GM12878 (cell line): ENCODE measurements around the gene SETBP1. TPM values are rescaled to one million over a fixed set of nuclear protein-coding genes. Genes with fewer than 3 reads are reported as not detected.

Experiments
- ATAC-seq: fragments of 200-7000 bp; cut with Tn5 transposase; 3 replicates; pipeline ENCODE4 v1.9.1; 2020; ENCODE audit warnings: mild to moderate bottlenecking, moderate library complexity
- BruUV-seq: library from RNA; stranded (reverse); fragments of 400-500 nt; replicated peaks from 2 replicates; lab custom pipeline; 2021; lab: Mats Ljungman, UMichigan
- CTCF ChIA-PET: fragments of 300-600 bp; sonication (Branson Sonifier 250); formaldehyde crosslinking; extraction: SDS; loops from one replicate; lab custom pipeline; 2021; ENCODE audit warnings: inconsistent platforms; lab: Yijun Ruan, JAX
- POLR2A ChIA-PET: fragments of 350-600 bp; formaldehyde crosslinking; extraction: SDS; loops from one replicate; lab custom pipeline; 2021; ENCODE audit warnings: inconsistent platforms; lab: Charles Lee
- RAD21 ChIA-PET: fragments of 300-600 bp; sonication (Branson Sonifier 250); formaldehyde crosslinking; loops from one replicate; lab custom pipeline; 2023; ENCODE audit warnings: antibody characterized with exemption; ENCODE audit not compliant: unreplicated experiment; lab: Charles Lee
- SMC1A ChIA-PET: fragments of 300-600 bp; sonication (Branson Sonifier 250); formaldehyde crosslinking; loops from one replicate; lab custom pipeline; 2023; ENCODE audit not compliant: unreplicated experiment, uncharacterized antibody; lab: Charles Lee
- DNase-seq: peaks from one replicate; pipeline ENCODE4 v3.0.0-alpha.2; 2011; ENCODE audit warnings: low read depth, low spot score
- FAIRE-seq: peaks from 3 replicates; lab custom pipeline; 2011; peaks lifted over from hg19 to GRCh38; lab: Jason Lieb, UNC
- H2AFZ ChIP-seq: 2 replicates; pipeline ENCODE4 v1.6.0; 2011; ENCODE audit warnings: low read depth, low read length, control low read depth; ENCODE audit not compliant: control insufficient read depth
- H3K27ac ChIP-seq: 2 replicates; pipeline ENCODE4 v1.5.1; 2011; ENCODE audit warnings: control low read depth; ENCODE audit not compliant: control insufficient read depth, insufficient read depth
- H3K27me3 ChIP-seq, 2 experiments: replicated peaks in 1 of 2; 2 replicates each; pipeline versions ENCODE4 v1.6.0 to v1.6.1; 2011; ENCODE audit warnings: low read length in 1 of 2; ENCODE audit not compliant: control insufficient read depth in 2 of 2, insufficient read depth in 2 of 2
- H3K36me3 ChIP-seq, 2 experiments: 2 replicates each; pipeline ENCODE4 v1.5.1; 2011; ENCODE audit warnings: low read length in 1 of 2; ENCODE audit not compliant: control insufficient read depth in 2 of 2, insufficient read depth in 2 of 2
- H3K4me1 ChIP-seq: 2 replicates; pipeline ENCODE4 v1.6.1; 2011; ENCODE audit warnings: mild to moderate bottlenecking, low read length, moderate library complexity, mixed read lengths; ENCODE audit not compliant: control insufficient read depth, insufficient read depth
- H3K4me2 ChIP-seq: 2 replicates; pipeline ENCODE4 v1.6.0; 2011; ENCODE audit warnings: control low read depth; ENCODE audit not compliant: control insufficient read depth, insufficient read depth
- H3K4me3 ChIP-seq: fragments of 200-600 bp; sonication (generic); 2 replicates; pipeline ENCODE4 v1.5.1; 2016
- H3K79me2 ChIP-seq: 2 replicates; pipeline ENCODE4 v1.6.0; 2011; ENCODE audit warnings: low read length; ENCODE audit not compliant: control insufficient read depth, insufficient read depth
- H3K9ac ChIP-seq: 2 replicates; pipeline ENCODE4 v1.8.0; 2011; ENCODE audit warnings: low read length, control low read depth, mixed read lengths; ENCODE audit not compliant: control insufficient read depth, insufficient read depth
- H3K9me3 ChIP-seq: replicated peaks from 3 replicates; pipeline ENCODE4 v1.5.1; 2011; ENCODE audit warnings: mild to moderate bottlenecking, low read length; ENCODE audit not compliant: control insufficient read depth, insufficient read depth
- H4K20me1 ChIP-seq: 2 replicates; pipeline ENCODE4 v1.6.0; 2011; ENCODE audit not compliant: control insufficient read depth, insufficient read depth
- NFXL1 ChIP-seq: fragments of 450-650 bp; IDR thresholded peaks from 2 replicates; pipeline ENCODE4 v1.6.1; 2017; ENCODE audit warnings: antibody characterized with exemption, mild to moderate bottlenecking, borderline replicate concordance
- RUNX3 ChIP-seq: IDR thresholded peaks from 2 replicates; pipeline ENCODE4 v1.6.1; 2012; ENCODE audit warnings: low read length, inconsistent platforms
- SP1 ChIP-seq: IDR thresholded peaks from one replicate; pipeline ENCODE4 v1.6.1; 2011; ENCODE audit warnings: low read depth, low read length
- SPI1 ChIP-seq: IDR thresholded peaks from 2 replicates; pipeline ENCODE4 v1.6.1; 2011; ENCODE audit warnings: low read depth, mild to moderate bottlenecking, low read length, moderate library complexity, borderline replicate concordance; ENCODE audit not compliant: insufficient read depth
- ZNF217 ChIP-seq: fragments of 450-650 bp; IDR thresholded peaks from 2 replicates; pipeline ENCODE4 v1.6.1; 2017; ENCODE audit warnings: antibody characterized with exemption, mild to moderate bottlenecking
- WGBS: methylation state at CpG from one replicate; pipeline ENCODE4 v1.1.6; 2016; ENCODE audit warnings: low lambda C conversion rate; ENCODE audit not compliant: insufficient replicate concordance, insufficient coverage; ENCODE audit errors: missing lambda C conversion rate; 5-methylcytosine and 5-hydroxymethylcytosine counted together
- in situ Hi-C: fragments of 300-500 bp; cut with MboI; formaldehyde crosslinking; loops from 9 replicates; pipeline ENCODE4 v1.14.3; 2018; ENCODE audit warnings: mixed read lengths
- intact Hi-C: fragments of 100-400 bp; cut with micrococcal nuclease; formaldehyde crosslinking; loops from one replicate; pipeline ENCODE4 v1.14.2; 2022; ENCODE audit not compliant: unreplicated experiment
- microRNA-seq: library from miRNA; unstranded; fragments of <30 nt; microRNA quantifications from one replicate; pipeline ENCODE4, GENCODE V29; 2018
- polyA plus RNA-seq, 11 experiments: library from polyadenylated mRNA; depleted of rRNA in 4 of 11; unstranded in 6 of 11; stranded (reverse) in 5 of 11; fragments of >200 nt; fragmentation: Nextera tagmentation in 4 of 11; fragmentation: Illumina TruSeq in 1 of 11; extraction: Ambion mirVana in 4 of 11; extraction: Trizol in 1 of 11; gene quantifications; 1 replicate in 1 of 11; 2 replicates in 10 of 11; pipeline versions ENCODE4 v1.2.1 to v1.2.3, GENCODE V29; 2011 to 2016; ENCODE audit warnings: inconsistent platforms in 2 of 11, missing spikeins in 2 of 11, low read depth in 1 of 11
- small RNA-seq: library from RNA; depleted of rRNA; stranded (forward); fragments of <200 nt; gene quantifications from one replicate; pipeline ENCODE3, GENCODE V24; 2014
- total RNA-seq, 4 experiments: library from RNA; depleted of rRNA in 3 of 4; stranded (reverse); fragments of >200 nt in 3 of 4; fragmentation: Illumina TruSeq in 1 of 4; extraction: Trizol in 1 of 4; gene quantifications; 2 replicates each; pipeline versions ENCODE4 v1.2.1 to v1.2.3, GENCODE V29; 2013 to 2021
- TF ChIP-seq, protein P1 (sequence below): fragments of 450-650 bp; formaldehyde crosslinking; IDR thresholded peaks from 2 replicates; pipeline ENCODE4 v1.5.0; 2022; ENCODE audit warnings: mild to moderate bottlenecking, missing genetic modification characterization
- TF ChIP-seq, protein P2 (sequence below): fragments of 450-650 bp; IDR thresholded peaks from 2 replicates; pipeline ENCODE4 v1.6.1; 2017; ENCODE audit warnings: low read depth, mild to moderate bottlenecking, moderate library complexity

Gene SETBP1
- total and polyA plus RNA-seq, 10 of the 15 experiments (the other 5 are each of a cell fraction or from before 2014, with no cell fraction given) = 0.99 to 29.7 (median 8.3) TPM

DNA sequence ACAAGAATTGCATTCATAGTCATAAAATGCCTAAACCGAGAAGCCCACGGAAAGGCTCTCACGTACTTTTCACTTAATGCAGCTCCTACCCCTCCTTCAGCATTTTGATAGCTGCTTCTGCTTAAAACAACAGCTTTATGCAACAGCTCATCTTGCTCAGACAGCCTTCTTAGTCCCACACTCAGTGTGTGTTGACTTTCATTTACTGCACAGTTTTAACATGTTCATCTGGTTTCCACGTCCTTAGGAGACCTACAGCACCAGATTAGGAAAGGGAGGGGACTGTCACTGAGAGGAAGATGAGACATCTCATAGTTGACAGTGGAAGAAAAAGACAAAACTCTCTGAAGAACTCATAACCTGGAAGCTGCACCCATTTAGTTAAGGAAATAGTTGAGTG is 435.4 kb downstream of the SETBP1 start:
- Histone ChIP-seq H3K27me3 (peaks cover 0 to 3% of the 10 kb centered on the region in 2 experiments; a peak in 1 of 4 replicates), H3K4me3 (no peak overlapping the region), H3K4me2 (no peak overlapping the region), H3K27ac (no peak overlapping the region), H2AFZ (no peak overlapping the region), H3K9ac (no peak overlapping the region), H3K36me3 (no peaks in the 10 kb centered on the region), H4K20me1 (no peaks in the 10 kb centered on the region), H3K79me2 (no peaks in the 10 kb centered on the region), H3K9me3 (no peaks in the 10 kb centered on the region; the same call in 2 of the 3 replicates), H3K4me1 (no peaks in the 10 kb centered on the region)
- ATAC-seq (no peak), DNase-seq (no peak), FAIRE-seq (no peak)
- WGBS = 55% methylated on average over 4 of the region's 4 CpGs
- intact Hi-C loops (no loop called here), in situ Hi-C loops (no loop called here)
- ChIA-PET POLR2A (no interaction called here), RAD21 (interaction anchor here (1.0 to 1.3 kb wide), 4 partner anchors 9 to 92 kb away, joined by 3 to 4 read pairs (median 3); no protein-coding TSS in a partner anchor), CTCF (interaction anchor here (0.9 to 1.8 kb wide), 3 partner anchors 9 to 97 kb away, joined by 4 to 8 read pairs (median 6); no protein-coding TSS in a partner anchor), SMC1A (interaction anchor here (1.7 to 3.0 kb wide), 4 partner anchors 8 to 19 kb away, joined by 6 to 11 read pairs (median 6); no protein-coding TSS in a partner anchor)
- BruUV-seq = no TSS peak
- TF ChIP-seq, protein P1, sequence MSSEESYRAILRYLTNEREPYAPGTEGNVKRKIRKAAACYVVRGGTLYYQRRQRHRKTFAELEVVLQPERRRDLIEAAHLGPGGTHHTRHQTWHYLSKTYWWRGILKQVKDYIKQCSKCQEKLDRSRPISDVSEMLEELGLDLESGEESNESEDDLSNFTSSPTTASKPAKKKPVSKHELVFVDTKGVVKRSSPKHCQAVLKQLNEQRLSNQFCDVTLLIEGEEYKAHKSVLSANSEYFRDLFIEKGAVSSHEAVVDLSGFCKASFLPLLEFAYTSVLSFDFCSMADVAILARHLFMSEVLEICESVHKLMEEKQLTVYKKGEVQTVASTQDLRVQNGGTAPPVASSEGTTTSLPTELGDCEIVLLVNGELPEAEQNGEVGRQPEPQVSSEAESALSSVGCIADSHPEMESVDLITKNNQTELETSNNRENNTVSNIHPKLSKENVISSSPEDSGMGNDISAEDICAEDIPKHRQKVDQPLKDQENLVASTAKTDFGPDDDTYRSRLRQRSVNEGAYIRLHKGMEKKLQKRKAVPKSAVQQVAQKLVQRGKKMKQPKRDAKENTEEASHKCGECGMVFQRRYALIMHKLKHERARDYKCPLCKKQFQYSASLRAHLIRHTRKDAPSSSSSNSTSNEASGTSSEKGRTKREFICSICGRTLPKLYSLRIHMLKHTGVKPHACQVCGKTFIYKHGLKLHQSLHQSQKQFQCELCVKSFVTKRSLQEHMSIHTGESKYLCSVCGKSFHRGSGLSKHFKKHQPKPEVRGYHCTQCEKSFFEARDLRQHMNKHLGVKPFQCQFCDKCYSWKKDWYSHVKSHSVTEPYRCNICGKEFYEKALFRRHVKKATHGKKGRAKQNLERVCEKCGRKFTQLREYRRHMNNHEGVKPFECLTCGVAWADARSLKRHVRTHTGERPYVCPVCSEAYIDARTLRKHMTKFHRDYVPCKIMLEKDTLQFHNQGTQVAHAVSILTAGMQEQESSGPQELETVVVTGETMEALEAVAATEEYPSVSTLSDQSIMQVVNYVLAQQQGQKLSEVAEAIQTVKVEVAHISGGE (CRISPR knock-in tag) = no peak
- TF ChIP-seq SPI1 = no peak
- TF ChIP-seq NFXL1 = no peak
- no peak for TF ChIP-seq SP1
- TF ChIP-seq ZNF217 = no peak
- TF ChIP-seq RUNX3 = no peak
- TF ChIP-seq, protein P2, sequence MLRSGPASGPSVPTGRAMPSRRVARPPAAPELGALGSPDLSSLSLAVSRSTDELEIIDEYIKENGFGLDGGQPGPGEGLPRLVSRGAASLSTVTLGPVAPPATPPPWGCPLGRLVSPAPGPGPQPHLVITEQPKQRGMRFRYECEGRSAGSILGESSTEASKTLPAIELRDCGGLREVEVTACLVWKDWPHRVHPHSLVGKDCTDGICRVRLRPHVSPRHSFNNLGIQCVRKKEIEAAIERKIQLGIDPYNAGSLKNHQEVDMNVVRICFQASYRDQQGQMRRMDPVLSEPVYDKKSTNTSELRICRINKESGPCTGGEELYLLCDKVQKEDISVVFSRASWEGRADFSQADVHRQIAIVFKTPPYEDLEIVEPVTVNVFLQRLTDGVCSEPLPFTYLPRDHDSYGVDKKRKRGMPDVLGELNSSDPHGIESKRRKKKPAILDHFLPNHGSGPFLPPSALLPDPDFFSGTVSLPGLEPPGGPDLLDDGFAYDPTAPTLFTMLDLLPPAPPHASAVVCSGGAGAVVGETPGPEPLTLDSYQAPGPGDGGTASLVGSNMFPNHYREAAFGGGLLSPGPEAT = no peak

Small RNA genes within 50 kb of the gene (microRNA-seq; reads per million reads assigned to microRNA genes)
- not detected for gene MIR4319

Small RNA genes within 50 kb of the gene (small RNA-seq; reads per million reads assigned to genes)
- not detected for gene MIR4319
